Activated naive CD8-positive, alpha-beta T cell treated with anti-CD3 and anti-CD28 coated beads, Interleukin-2, amount 50 U/mL, for 24 hours (primary cell): ENCODE results near the gene SUGP1.

Experiments
- ATAC-seq: fragments of 150-1000 bp; cut with Tn5 transposase; one replicate; pipeline ENCODE4 v1.10.0; 2021
- DNase-seq: peaks from one replicate; pipeline ENCODE4 v3.0.0; 2021
- H3K27ac Mint-ChIP-seq: one replicate; pipeline ENCODE4 v1.8.0; 2021; ENCODE audit warnings: mild to moderate bottlenecking, mixed read lengths
- H3K27me3 Mint-ChIP-seq: one replicate; pipeline ENCODE4 v1.8.0; 2021; ENCODE audit warnings: mixed read lengths
- H3K36me3 Mint-ChIP-seq: one replicate; pipeline ENCODE4 v1.8.0; 2021; ENCODE audit warnings: low read depth, mixed read lengths
- H3K4me1 Mint-ChIP-seq: one replicate; pipeline ENCODE4 v1.8.0; 2021; ENCODE audit warnings: mixed read lengths
- H3K4me3 Mint-ChIP-seq: one replicate; pipeline ENCODE4 v1.8.0; 2021; ENCODE audit warnings: mild to moderate bottlenecking, moderate library complexity, mixed read lengths
- H3K9me3 Mint-ChIP-seq: one replicate; pipeline ENCODE4 v1.8.0; 2021; ENCODE audit warnings: mixed read lengths

The SUGP1 gene

DNA sequence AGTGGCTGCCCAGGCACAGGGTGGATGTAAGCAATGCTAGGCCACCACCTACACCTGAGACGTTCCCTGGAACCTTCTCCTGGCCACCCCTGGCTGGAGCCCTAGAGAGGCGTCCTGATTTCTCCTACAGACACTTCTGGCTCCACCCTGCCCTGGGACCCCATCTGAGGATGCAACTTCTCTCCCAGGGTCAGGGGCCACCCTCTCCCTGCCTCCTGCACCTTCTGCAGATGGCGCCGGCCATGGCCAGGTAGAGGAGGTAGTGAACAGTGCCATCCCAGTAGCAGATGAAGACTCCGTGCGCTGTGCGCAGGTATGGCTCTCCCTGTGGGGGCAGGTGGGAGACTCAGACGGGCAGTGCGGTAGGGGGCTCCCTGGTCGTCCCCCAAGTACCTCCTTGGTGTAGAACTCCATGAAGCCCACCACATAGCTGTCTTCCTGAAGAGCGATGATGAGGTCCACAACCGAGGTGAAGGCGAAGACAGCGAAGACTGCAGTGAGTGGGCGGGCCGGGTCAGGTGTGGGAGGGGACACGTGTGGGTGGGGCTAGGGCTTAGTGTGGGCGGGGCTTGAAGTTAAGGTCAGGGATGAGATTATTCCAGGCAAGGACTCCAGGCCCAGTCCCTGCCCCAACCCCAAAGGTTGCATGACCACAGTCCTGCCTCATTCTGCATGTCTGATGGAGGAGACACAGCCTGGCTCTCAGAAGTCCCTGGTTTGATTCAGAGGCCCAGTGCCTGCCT is 50.2 kb downstream of the SUGP1 start:
- peak; percentile 16 for ATAC-seq
- H3K27ac Mint-ChIP-seq, result no peak overlapping the region
- no peak for DNase-seq
- H3K4me1 Mint-ChIP-seq, result peaks cover 6% of the 10 kb centered on the region
- H3K4me3 Mint-ChIP-seq, result no peak overlapping the region
- H3K27me3 Mint-ChIP-seq, result peaks cover 19% of the 10 kb centered on the region
- H3K36me3 Mint-ChIP-seq, result no peaks in the 10 kb centered on the region
- no peaks in the 10 kb centered on the region for H3K9me3 Mint-ChIP-seq

DNA sequence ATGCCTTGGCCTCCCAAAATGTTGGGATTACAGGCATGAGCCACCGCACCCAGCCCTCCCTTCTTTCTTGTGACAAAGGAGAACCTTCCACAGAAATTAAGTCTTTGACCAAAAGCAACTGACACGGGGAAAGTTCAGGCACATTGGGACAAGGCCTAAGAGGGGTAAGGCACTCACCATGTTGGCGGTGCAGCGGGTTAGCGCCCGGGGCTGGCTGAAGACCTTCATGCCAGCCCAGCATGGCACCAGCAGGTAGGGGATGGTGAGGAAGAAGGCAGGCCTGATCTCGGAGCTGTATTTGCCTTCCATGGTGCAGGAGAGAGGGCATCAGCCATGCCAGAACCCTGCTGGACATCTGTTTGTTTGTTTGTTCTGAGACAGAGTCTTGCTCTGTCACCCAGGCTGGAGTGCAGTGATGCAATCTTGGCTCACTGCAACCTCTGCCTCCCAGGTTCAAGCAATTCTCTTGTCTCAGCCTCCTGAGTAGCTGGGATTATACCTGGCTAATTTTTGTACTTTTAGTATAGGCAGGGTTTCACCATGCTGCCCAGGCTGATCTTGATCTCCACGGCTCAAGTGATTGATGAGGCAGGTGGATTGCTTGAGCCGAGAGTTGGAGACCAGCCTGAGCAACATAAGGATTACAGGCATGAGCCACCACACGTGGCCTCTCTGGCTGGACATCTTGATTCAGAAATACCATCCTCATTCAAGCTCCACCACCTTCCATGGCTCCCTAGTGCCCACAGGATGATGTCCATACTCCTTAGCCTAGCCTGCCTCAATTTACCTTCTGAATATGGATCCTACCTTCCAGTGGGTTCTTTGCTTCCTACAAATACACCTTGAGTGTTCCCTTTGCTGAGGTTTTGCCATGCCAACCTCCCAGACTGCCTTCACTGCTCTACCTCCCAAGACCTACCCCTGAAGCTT is 51.6 kb downstream of the SUGP1 start:
- Mint-ChIP-seq H3K9me3 (no peaks in the 10 kb centered on the region), H3K4me1 (peaks cover 4% of the 10 kb centered on the region), H3K27ac (no peak overlapping the region), H3K27me3 (peaks cover 18% of the 10 kb centered on the region), H3K4me3 (no peak overlapping the region), H3K36me3 (no peaks in the 10 kb centered on the region)
- no peak for DNase-seq
- ATAC-seq, result no peak

DNA sequence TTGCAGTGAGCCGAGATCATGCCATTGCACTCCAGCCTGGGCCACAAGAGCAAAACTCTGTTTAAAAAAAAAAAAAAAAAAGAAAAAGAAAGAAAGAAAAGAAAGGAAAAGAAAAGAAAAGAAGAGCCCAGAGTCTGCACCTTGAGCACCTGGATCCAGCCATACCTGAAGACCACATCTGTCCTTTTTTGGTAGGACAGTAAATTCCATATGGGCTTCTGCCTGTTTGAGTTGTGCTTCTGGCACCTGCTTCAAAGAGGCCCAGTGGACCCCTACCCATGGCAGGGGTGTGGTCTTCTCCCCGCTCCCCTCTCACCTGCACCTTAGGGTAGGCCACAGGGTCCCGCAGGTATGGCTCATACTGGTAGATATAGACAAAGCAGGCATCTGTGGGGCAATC is 53.0 kb downstream of the SUGP1 start:
- H3K4me3 Mint-ChIP-seq, result no peak overlapping the region
- no peaks in the 10 kb centered on the region for H3K9me3 Mint-ChIP-seq
- peaks cover 20% of the 10 kb centered on the region for H3K27me3 Mint-ChIP-seq
- H3K27ac Mint-ChIP-seq, result no peak overlapping the region
- no peaks in the 10 kb centered on the region for H3K36me3 Mint-ChIP-seq
- no peak for ATAC-seq
- H3K4me1 Mint-ChIP-seq, result no peaks in the 10 kb centered on the region
- DNase-seq, result no peak

DNA sequence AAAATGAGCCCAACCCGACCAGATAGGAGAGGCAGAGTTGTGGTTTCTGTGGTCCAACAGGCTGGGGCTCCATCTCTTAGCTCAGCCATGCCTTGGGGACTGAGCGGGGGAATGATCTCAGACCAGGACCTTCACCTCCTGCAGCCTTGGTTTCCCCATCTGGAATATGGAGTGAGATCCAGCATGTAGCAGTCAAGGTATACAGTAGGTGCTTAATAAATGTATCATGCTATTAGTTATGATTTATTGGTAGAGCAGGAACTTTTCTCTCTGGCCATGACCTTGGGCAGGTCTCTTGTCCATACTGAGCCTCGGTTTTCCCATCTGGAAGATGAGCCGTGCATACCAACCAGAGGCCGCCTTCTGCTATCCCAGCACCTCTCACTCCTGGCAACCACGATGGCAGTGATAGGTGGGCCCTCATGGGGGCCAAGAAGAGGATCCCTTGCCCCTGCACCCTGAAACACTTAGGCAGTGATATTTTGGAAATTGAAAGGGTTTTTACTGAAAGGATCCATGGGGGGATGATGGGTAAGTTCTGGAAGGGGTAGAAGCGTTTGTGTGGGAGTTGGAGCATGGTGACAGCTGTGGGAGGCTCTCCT is 56.3 kb downstream of the SUGP1 start:
- Mint-ChIP-seq H3K4me3 (no peak overlapping the region), H3K27me3 (peaks cover 41% of the 10 kb centered on the region), H3K27ac (no peak overlapping the region), H3K9me3 (no peaks in the 10 kb centered on the region), H3K4me1 (no peaks in the 10 kb centered on the region), H3K36me3 (no peaks in the 10 kb centered on the region)
- no peak for DNase-seq
- no peak for ATAC-seq

DNA sequence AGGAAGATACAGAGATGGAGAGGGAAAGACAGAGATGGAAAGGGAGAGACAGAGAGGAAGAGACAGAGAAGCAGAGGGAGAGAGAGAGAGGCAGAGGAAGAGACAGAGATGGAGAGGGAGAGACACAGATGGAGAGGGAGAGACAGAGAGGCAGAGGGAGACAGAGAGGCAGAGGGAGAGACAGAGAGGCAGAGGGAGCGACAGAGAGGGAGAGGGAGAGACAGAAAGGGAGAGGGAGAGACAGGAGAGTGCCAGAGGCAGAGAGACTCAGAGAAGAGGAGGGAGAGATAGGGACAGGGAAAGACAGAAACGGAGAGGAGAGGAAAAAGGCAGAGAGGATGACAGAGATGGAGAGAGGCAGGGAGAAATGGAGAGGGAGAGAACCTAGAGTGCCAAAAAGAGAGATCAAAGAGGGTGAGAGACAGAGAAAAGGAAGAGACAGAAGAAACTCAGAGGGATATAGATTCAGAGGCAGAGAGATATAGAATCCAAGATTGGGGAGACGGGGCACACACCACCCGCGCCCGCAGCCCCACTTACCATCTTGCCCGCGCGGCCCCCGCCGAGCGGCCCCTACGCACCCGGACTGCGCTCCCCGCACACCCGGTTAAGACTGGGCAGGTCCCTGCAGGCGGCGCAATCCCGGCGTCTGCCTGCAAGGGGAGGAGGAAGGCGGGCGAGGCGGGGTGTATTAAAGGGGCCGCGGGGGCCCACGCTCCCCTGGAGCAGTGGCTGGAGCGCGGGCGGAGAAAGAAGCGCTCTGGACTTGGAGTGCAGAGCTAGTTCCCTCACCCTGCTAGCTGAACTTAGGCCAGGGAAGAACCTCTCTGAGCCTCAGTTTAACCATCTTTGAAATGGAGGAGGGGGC is 57.9 kb downstream of the SUGP1 start:
- ATAC-seq (no peak), DNase-seq (no peak)
- Mint-ChIP-seq H3K27ac (no peak overlapping the region), H3K4me3 (no peak overlapping the region), H3K9me3 (no peaks in the 10 kb centered on the region), H3K36me3 (no peaks in the 10 kb centered on the region), H3K4me1 (no peaks in the 10 kb centered on the region), H3K27me3 (peaks cover 45% of the 10 kb centered on the region)

DNA sequence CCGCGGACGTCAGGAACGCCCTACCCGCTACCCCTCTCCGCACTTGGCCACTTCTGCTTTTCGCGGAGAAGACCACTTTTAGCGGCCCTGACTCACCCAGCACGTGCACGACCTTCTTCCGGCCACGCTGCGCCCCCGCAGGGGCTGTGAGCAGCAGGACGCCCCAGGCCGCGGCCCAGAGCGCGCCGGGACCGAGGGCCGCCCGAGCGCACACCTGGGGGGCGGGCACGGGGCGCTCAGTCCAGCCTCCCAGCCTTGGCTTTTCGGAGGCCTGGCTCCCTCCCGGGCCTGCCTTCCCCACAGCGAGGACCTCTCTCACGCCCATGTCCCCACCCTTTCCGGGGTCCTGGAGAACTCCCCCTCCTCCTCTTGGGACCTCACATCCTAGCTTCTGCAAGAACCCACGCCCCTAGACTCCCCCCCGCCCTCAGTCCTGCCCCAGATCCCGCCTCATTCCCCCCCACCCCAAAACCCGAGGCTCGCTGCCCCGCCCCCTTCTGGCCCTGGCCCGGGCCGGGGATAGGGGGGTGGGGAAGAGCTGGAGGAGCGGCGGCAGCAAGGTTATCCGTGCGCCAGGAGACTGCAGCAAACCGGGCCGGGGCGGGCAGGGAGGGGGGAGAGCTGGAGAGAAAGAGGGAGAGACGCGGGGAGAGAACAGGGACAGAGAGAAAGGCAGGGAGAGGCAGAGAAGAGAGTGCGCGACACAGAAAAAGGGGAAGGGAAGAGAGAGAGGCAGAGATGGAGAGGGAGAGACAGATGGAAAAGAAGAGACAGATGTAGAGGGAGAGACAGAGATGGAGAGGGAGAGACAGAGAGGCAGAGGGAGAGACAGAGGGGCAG is 58.7 kb downstream of the SUGP1 start:
- peak; percentile 25 for ATAC-seq
- no peak overlapping the region for H3K27ac Mint-ChIP-seq
- H3K9me3 Mint-ChIP-seq, result no peaks in the 10 kb centered on the region
- peaks cover 54% of the 10 kb centered on the region for H3K27me3 Mint-ChIP-seq
- DNase-seq, result no peak
- H3K4me3 Mint-ChIP-seq, result no peak overlapping the region
- no peaks in the 10 kb centered on the region for H3K36me3 Mint-ChIP-seq
- H3K4me1 Mint-ChIP-seq, result no peaks in the 10 kb centered on the region

DNA sequence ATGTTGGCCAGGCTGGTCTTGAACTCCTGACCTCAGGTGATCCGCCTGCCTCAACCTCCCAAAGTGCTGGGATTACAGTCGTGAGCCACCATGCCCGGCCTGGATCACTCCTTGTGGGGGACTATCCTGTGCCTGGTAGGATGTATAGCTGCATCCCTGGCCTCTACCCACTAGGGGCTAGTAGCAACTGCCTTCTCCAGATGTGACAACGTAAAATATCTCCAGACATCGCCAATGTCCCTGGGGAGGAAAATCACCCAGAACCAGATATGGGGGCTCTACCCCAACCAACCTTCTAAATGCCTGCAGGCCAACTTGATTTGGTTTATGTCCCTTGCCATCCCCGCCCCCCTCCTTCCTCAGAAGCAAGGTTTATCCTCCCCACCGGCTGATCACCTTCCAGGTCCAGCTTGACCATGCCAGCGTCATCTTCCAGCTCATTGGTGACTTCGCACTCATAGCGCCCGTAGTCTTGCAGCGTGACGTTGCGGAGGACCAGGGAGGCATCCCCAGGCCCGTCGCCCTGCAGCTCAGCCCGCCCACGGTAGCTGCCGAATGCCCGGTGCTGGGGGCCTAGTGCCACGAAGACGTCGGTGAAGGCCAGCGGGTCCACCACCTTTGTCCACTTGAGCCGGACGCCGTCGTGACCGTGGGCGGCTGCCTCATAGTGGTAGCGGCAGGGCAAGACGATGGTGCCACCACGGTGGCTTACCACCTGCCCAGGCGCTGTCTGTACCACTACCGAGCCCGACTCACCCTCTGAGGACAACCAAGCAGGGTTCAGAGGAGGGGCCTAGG is 59.7 kb downstream of the SUGP1 start:
- no peak overlapping the region for H3K27ac Mint-ChIP-seq
- no peaks in the 10 kb centered on the region for H3K36me3 Mint-ChIP-seq
- DNase-seq, result no peak
- no peak overlapping the region for H3K4me3 Mint-ChIP-seq
- H3K27me3 Mint-ChIP-seq, result peaks cover 61% of the 10 kb centered on the region
- peak; percentile 3 for ATAC-seq
- H3K9me3 Mint-ChIP-seq, result no peaks in the 10 kb centered on the region
- no peaks in the 10 kb centered on the region for H3K4me1 Mint-ChIP-seq

DNA sequence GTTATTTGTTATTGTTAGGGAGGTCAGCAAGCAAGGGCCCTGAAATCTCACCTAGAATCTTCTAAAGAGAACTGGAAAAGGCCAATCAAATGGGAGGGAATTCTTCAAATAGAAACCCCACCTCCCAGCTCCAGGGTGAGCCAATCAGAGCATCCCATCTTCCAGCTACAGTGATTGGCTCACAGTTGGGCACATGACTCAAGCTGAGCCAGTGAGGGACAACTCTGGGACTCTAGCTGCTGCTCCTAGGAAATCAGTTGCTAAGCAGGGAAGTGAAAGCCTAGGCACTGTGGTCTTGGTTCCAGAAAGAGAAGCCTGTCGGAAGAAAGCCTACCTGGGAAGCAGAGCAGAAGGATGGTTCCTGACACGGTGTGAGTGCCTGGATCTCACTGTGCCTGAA is 60.6 kb downstream of the SUGP1 start:
- Mint-ChIP-seq H3K9me3 (no peaks in the 10 kb centered on the region), H3K27me3 (peaks cover 61% of the 10 kb centered on the region), H3K27ac (no peak overlapping the region), H3K36me3 (no peaks in the 10 kb centered on the region), H3K4me3 (no peak overlapping the region), H3K4me1 (no peaks in the 10 kb centered on the region)
- ATAC-seq (no peak), DNase-seq (no peak)

DNA sequence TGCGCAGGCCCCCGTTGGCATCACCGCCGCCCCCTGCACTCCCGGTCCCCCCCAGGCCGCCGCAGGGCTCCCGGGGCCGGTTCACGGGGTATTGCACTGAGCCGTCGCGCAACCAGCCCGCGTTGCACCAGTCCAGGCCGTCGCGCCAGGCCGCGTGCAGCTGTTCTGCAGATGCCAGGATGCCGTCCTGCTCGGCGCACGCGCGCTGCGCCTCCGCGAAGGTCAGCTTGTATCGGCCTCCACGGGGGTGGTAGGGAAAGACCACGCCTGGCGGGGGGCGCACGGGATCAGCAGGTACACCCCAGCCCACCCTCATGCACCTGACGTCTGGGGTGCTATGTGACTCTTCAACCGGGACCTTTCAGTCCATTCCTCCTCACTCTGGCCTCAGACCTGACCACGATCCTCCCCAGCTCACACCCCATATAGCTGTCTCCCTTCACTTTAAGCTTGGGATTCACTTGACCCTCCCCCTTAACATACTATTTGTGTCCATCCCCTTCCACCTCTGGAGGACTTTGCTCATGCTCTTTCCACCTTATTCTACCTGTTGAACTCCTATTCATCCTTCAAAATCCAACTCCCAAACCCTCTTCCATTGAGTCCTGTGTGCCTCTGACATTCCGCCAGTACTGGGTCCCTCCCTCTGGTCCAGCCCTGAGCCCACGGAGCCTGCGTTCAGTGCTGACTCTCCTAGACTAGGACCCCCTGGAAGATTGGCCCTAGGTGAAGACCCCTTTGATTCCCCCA is 61.5 kb downstream of the SUGP1 start:
- H3K36me3 Mint-ChIP-seq, result no peaks in the 10 kb centered on the region
- H3K4me3 Mint-ChIP-seq, result no peak overlapping the region
- ATAC-seq (no peak), DNase-seq (no peak)
- H3K4me1 Mint-ChIP-seq, result no peaks in the 10 kb centered on the region
- peaks cover 58% of the 10 kb centered on the region for H3K27me3 Mint-ChIP-seq
- no peak overlapping the region for H3K27ac Mint-ChIP-seq
- no peaks in the 10 kb centered on the region for H3K9me3 Mint-ChIP-seq

DNA sequence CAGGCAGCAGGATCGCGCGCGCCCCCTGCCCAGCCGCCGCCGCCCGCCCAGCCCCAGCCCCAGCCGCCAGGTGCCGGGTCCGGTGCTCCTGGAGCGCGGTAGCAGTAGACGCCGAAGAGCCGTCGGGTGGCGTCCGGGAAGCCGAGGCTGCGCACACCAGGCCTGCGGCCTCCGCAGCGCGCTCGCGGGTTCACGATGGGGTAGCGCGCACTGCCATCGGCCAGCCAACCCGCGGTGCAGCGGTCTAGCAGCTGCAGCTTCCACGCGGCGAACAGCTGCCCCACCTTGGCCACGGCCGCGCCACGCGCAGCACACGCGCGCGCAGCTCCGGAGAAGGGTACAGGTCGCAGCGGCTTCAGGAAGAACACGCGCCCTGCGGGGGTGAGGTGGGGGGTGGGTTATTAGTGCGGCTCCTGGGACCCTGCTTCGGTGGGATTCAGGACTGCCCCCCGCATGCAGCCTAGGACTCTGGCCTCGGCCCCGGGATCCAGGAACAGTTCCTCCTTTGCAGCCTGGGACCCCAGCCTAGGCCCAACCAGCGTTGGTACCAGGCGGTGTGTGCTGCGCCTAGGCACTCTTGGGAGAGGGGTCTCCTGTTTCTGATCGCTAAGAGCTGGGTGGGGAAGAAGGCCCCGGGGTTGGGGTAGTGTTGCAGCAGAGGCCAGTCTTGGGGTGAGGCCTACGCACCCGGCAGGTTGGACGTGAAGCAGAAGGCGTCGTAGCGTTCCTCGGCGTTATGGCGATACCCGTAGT is 62.3 kb downstream of the SUGP1 start:
- Mint-ChIP-seq H3K4me1 (no peaks in the 10 kb centered on the region), H3K9me3 (no peaks in the 10 kb centered on the region), H3K36me3 (no peaks in the 10 kb centered on the region), H3K27me3 (peaks cover 55% of the 10 kb centered on the region), H3K4me3 (no peak overlapping the region), H3K27ac (no peak overlapping the region)
- DNase-seq (no peak), ATAC-seq (no peak)

DNA sequence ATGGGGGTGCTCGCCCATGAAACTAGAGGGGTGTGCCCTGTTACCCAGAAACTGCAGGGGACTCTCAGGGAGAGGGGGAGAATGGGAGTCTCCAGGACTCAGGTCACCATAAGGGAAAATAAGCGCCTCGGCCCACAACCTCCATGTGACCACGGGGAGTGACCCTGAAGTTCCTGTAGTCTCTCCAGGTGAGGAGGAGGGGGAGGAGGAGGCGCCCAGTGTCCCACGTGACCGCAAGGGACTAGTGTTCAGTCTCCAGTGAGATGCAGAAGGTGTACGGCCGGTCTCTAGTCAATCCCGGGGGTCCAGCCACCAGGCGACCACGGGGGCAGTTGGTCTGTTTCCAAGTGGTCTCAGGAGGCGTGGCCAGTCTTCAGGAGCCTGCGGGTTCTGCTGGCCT is 63.2 kb downstream of the SUGP1 start:
- DNase-seq (no peak), ATAC-seq (no peak)
- no peaks in the 10 kb centered on the region for H3K36me3 Mint-ChIP-seq
- no peaks in the 10 kb centered on the region for H3K4me1 Mint-ChIP-seq
- H3K27ac Mint-ChIP-seq, result no peak overlapping the region
- H3K9me3 Mint-ChIP-seq, result no peaks in the 10 kb centered on the region
- peaks cover 51% of the 10 kb centered on the region for H3K27me3 Mint-ChIP-seq
- H3K4me3 Mint-ChIP-seq, result no peak overlapping the region
